ENCODE results near the gene HSPB8. TPM values are rescaled to one million over a fixed set of nuclear protein-coding genes. Genes with fewer than 3 reads are reported as not detected.

Gene HSPB8
- total and polyA plus RNA-seq, 4 donors, result 0.56 to 1.8 (median 1.1) TPM

DNA sequence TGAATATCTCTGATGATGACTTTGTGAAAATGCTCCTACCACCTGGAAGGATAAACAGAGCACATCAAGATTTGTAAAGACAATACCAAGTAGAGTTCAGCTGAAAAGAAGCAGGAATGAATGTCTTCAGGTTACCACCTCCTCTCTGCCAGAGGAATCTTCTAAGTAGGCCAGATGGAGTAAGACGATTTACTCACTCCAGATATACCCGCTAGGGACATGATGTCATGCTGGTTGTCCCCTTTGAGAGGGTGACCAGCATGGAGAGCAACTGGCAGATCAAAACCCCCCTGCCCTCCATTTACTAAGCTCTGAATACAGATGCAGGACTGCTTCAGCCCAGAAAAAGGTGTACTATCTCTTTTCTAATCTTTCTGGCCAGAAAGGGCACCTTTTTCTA lies 39.3 kb upstream of the HSPB8 start:
- TF ChIP-seq, protein P1, sequence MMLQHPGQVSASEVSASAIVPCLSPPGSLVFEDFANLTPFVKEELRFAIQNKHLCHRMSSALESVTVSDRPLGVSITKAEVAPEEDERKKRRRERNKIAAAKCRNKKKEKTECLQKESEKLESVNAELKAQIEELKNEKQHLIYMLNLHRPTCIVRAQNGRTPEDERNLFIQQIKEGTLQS (IDR thresholded peaks at IDR 0.05), result no peak
- TF ChIP-seq HNF4G (IDR thresholded peaks at IDR 0.05), result no peak
- TF ChIP-seq, protein P2, sequence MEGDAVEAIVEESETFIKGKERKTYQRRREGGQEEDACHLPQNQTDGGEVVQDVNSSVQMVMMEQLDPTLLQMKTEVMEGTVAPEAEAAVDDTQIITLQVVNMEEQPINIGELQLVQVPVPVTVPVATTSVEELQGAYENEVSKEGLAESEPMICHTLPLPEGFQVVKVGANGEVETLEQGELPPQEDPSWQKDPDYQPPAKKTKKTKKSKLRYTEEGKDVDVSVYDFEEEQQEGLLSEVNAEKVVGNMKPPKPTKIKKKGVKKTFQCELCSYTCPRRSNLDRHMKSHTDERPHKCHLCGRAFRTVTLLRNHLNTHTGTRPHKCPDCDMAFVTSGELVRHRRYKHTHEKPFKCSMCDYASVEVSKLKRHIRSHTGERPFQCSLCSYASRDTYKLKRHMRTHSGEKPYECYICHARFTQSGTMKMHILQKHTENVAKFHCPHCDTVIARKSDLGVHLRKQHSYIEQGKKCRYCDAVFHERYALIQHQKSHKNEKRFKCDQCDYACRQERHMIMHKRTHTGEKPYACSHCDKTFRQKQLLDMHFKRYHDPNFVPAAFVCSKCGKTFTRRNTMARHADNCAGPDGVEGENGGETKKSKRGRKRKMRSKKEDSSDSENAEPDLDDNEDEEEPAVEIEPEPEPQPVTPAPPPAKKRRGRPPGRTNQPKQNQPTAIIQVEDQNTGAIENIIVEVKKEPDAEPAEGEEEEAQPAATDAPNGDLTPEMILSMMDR (IDR thresholded peaks at IDR 0.05; ENCODE audit: low read depth, low read length, missing input control), result no peak
- DNase-seq (ENCODE audit: low spot score), result no peak
- Histone ChIP-seq H3K9ac (ENCODE audit: low read depth in 1 of 2, low read length in 2 of 2) (no peak overlapping the region), H3K27ac (ENCODE audit: low read depth in 1 of 2, low read length in 2 of 2) (no peak overlapping the region), H3K36me3 (ENCODE audit: control insufficient read depth in 4 of 4, insufficient read depth in 3 of 4, low read depth in 1 of 4, low read length in 3 of 4) (no peaks in the 10 kb centered on the region), H3K4me1 (ENCODE audit: control insufficient read depth in 4 of 4, insufficient read depth in 4 of 4, low read length in 3 of 4) (no peaks in the 10 kb centered on the region), H3K4me3 (ENCODE audit: low read depth in 1 of 3, low read length in 3 of 3) (no peak overlapping the region), H3K27me3 (ENCODE audit: control insufficient read depth in 4 of 4, insufficient read depth in 4 of 4, low read length in 3 of 4) (peaks cover 0 to 4% (median 0%) of the 10 kb centered on the region in 4 donors), H3K9me3 (ENCODE audit: control insufficient read depth in 4 of 4, low read length in 3 of 4) (no peaks in the 10 kb centered on the region)
- 65% methylated on average over 2 of the region's 2 CpGs for WGBS

GRCh38 chr12:119145367-119145766 lies 33.4 kb upstream of the HSPB8 start:
- Histone ChIP-seq H3K27ac (ENCODE audit: low read depth in 1 of 2, low read length in 2 of 2) (no peak overlapping the region), H3K36me3 (ENCODE audit: control insufficient read depth in 4 of 4, insufficient read depth in 3 of 4, low read depth in 1 of 4, low read length in 3 of 4) (no peaks in the 10 kb centered on the region), H3K9ac (ENCODE audit: low read depth in 1 of 2, low read length in 2 of 2) (no peak overlapping the region), H3K4me1 (ENCODE audit: control insufficient read depth in 4 of 4, insufficient read depth in 4 of 4, low read length in 3 of 4) (no peaks in the 10 kb centered on the region), H3K9me3 (ENCODE audit: control insufficient read depth in 4 of 4, low read length in 3 of 4) (no peaks in the 10 kb centered on the region), H3K27me3 (ENCODE audit: control insufficient read depth in 4 of 4, insufficient read depth in 4 of 4, low read length in 3 of 4) (peaks cover 0 to 3% (median 1%) of the 10 kb centered on the region in 4 donors), H3K4me3 (ENCODE audit: low read depth in 1 of 3, low read length in 3 of 3) (no peak overlapping the region)
- WGBS, result 62% methylated on average over 13 of the region's 13 CpGs
- TF ChIP-seq YY1 (IDR thresholded peaks at IDR 0.05) (no peak), RAD21 (IDR thresholded peaks at IDR 0.05) (no peak), SP1 (IDR thresholded peaks at IDR 0.05) (no peak)
- DNase-seq (ENCODE audit: low spot score), result no peak

DNA sequence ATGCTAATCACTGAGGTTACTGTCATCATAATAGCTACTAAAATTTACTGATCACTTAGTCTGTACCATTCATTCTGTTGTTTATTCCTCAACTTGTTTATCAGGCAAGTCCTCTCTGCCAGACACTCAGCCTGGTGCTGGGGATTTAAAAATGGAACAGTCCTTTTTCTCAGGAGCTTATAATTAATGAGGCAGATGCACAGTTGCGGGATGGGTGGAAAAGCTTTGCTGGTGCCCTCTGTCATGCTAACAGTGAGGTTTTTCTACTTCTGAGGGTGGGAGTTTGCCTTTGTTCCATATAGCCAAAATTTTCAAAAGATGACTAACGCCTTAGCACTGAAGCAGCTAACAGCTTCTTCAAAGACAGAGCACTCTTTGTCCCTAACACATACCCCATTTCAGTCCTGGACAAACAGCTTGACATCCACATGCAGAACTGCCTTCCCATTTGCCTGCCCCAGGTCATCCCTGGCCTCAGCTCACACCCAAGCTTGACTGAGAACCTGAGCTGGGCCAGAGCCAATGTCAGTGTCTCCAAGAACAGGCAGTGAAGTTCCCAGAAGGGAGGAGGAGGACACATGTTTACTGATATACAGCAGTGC lies 30.8 kb upstream of the HSPB8 start:
- Histone ChIP-seq H3K4me1 (ENCODE audit: control insufficient read depth in 4 of 4, insufficient read depth in 4 of 4, low read length in 3 of 4) (no peaks in the 10 kb centered on the region), H3K27me3 (ENCODE audit: control insufficient read depth in 4 of 4, insufficient read depth in 4 of 4, low read length in 3 of 4) (peaks cover 0 to 3% (median 0%) of the 10 kb centered on the region in 4 donors), H3K27ac (ENCODE audit: low read depth in 1 of 2, low read length in 2 of 2) (no peak overlapping the region), H3K9ac (ENCODE audit: low read depth in 1 of 2, low read length in 2 of 2) (no peak overlapping the region), H3K36me3 (ENCODE audit: control insufficient read depth in 4 of 4, insufficient read depth in 3 of 4, low read depth in 1 of 4, low read length in 3 of 4) (no peaks in the 10 kb centered on the region), H3K4me3 (ENCODE audit: low read depth in 1 of 3, low read length in 3 of 3) (no peak overlapping the region), H3K9me3 (ENCODE audit: control insufficient read depth in 4 of 4, low read length in 3 of 4) (peaks cover 0 to 10% (median 4%) of the 10 kb centered on the region in 4 donors)
- 71% methylated on average over 2 of the region's 2 CpGs for WGBS
- TF ChIP-seq, protein P1 (IDR thresholded peaks at IDR 0.05), result no peak
- no peak for TF ChIP-seq HNF4G (IDR thresholded peaks at IDR 0.05)
- no peak for TF ChIP-seq NR2F2 (IDR thresholded peaks at IDR 0.05)
- no peak for TF ChIP-seq REST (IDR thresholded peaks at IDR 0.05)
- no peak for TF ChIP-seq FOXA1 (IDR thresholded peaks at IDR 0.05)
- TF ChIP-seq ZBTB33 (IDR thresholded peaks at IDR 0.05), result no peak
- no peak for TF ChIP-seq JUND (IDR thresholded peaks at IDR 0.05)
- TF ChIP-seq GABPA (IDR thresholded peaks at IDR 0.05 in 1 of 2, conservative IDR thresholded peaks at IDR 0.05 in 1 of 2), result no peak
- no peak for TF ChIP-seq TAF1 (conservative IDR thresholded peaks at IDR 0.05)
- no peak for TF ChIP-seq YY1 (IDR thresholded peaks at IDR 0.05)
- no peak for TF ChIP-seq FOXA2 (IDR thresholded peaks at IDR 0.05)
- TF ChIP-seq, protein P3, sequence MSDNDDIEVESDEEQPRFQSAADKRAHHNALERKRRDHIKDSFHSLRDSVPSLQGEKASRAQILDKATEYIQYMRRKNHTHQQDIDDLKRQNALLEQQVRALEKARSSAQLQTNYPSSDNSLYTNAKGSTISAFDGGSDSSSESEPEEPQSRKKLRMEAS (IDR thresholded peaks at IDR 0.05), result no peak
- TF ChIP-seq RXRA (IDR thresholded peaks at IDR 0.05), result no peak
- DNase-seq (ENCODE audit: low spot score), result no peak

Data from liver (tissue), 9 donors.